OCI-LY7 (cell line): ENCODE results near the gene AMOTL1. TPM values are rescaled to one million over a fixed set of nuclear protein-coding genes. Genes with fewer than 3 reads are reported as not detected.

Experiments
- BruUV-seq: library from RNA; stranded (reverse); fragments of 400-500 nt; replicated peaks from 2 replicates; lab custom pipeline; 2021; lab: Mats Ljungman, UMichigan
- CTCF ChIA-PET: fragments of 300-600 bp; sonication (Branson Sonifier 250); formaldehyde crosslinking; loops from one replicate; lab custom pipeline; 2022; ENCODE audit warnings: antibody characterized with exemption; ENCODE audit not compliant: unreplicated experiment; lab: Charles Lee
- POLR2A ChIA-PET: fragments of 300-600 bp; sonication (Branson Sonifier 250); formaldehyde crosslinking; loops from one replicate; lab custom pipeline; 2022; ENCODE audit warnings: antibody characterized with exemption; lab: Charles Lee
- DNase-seq: peaks from one replicate; pipeline ENCODE4 v3.0.0-alpha.2; 2015; ENCODE audit warnings: low spot score
- H2AFZ ChIP-seq: fragments of 200-600 bp; sonication (generic), shearing (Covaris generic); 2 replicates; pipeline ENCODE4 v1.6.1; 2014; ENCODE audit warnings: mild to moderate bottlenecking, antibody characterized with exemption, low read length, moderate library complexity
- H3K27ac ChIP-seq: fragments of 200-600 bp; sonication (generic); 2 replicates; pipeline ENCODE4 v1.5.1; 2014; ENCODE audit warnings: mixed run types, low read depth, mild to moderate bottlenecking, moderate library complexity, low read length, inconsistent platforms; ENCODE audit not compliant: poor library complexity, severe bottlenecking
- H3K36me3 ChIP-seq: fragments of 200-600 bp; sonication (generic); 2 replicates; pipeline ENCODE4 v1.6.1; 2014; ENCODE audit warnings: mild to moderate bottlenecking, antibody characterized with exemption, low read length, moderate library complexity, mixed read lengths; ENCODE audit not compliant: insufficient read depth
- H3K4me1 ChIP-seq: fragments of 200-600 bp; sonication (generic); 2 replicates; pipeline ENCODE4 v1.5.1; 2014; ENCODE audit warnings: mild to moderate bottlenecking, low read length; ENCODE audit not compliant: insufficient read depth, poor library complexity, severe bottlenecking
- H3K4me2 ChIP-seq: fragments of 200-600 bp; sonication (generic); 2 replicates; pipeline ENCODE4 v1.6.1; 2014; ENCODE audit warnings: mild to moderate bottlenecking, low read length
- H3K4me3 ChIP-seq: fragments of 200-600 bp; sonication (generic); 2 replicates; pipeline ENCODE4 v1.5.1; 2014; ENCODE audit warnings: mild to moderate bottlenecking, low read depth, low read length; ENCODE audit not compliant: poor library complexity, severe bottlenecking
- H3K79me2 ChIP-seq: fragments of 200-600 bp; sonication (generic); 2 replicates; pipeline ENCODE4 v1.6.1; 2016; ENCODE audit warnings: low read depth, mild to moderate bottlenecking, low read length, moderate library complexity, mixed read lengths; ENCODE audit not compliant: insufficient read depth
- H3K9me2 ChIP-seq: fragments of 200-600 bp; sonication (generic); 2 replicates; pipeline ENCODE4 v1.6.1; 2016; ENCODE audit warnings: mild to moderate bottlenecking, low read length, mixed read lengths; ENCODE audit not compliant: insufficient read depth
- H3K9me3 ChIP-seq: fragments of 200-600 bp; sonication (generic); 2 replicates; pipeline ENCODE4 v1.6.1; 2014; ENCODE audit warnings: mild to moderate bottlenecking, mixed run types, low read length, mixed read lengths
- H4K20me1 ChIP-seq: fragments of 200-600 bp; sonication (generic); 2 replicates; pipeline ENCODE4 v1.6.1; 2014; ENCODE audit warnings: mild to moderate bottlenecking, antibody characterized with exemption, low read length, moderate library complexity, mixed read lengths; ENCODE audit not compliant: insufficient read depth
- CTCF ChIP-seq: fragments of 200-600 bp; sonication (generic); conservative IDR thresholded peaks from 2 replicates; pipeline ENCODE4 v1.5.1; 2014; ENCODE audit warnings: mild to moderate bottlenecking, antibody characterized with exemption, low read length, moderate library complexity, mixed read lengths
- EZH2phosphoT487 ChIP-seq: fragments of 200-600 bp; sonication (generic); IDR thresholded peaks from 2 replicates; pipeline ENCODE4 v1.6.1; 2018; ENCODE audit warnings: low read depth, borderline replicate concordance, mild to moderate bottlenecking, mixed run types, antibody characterized with exemption, low read length, moderate library complexity, mixed read lengths
- intact Hi-C: fragments of 100-400 bp; cut with micrococcal nuclease; formaldehyde crosslinking; loops from one replicate; pipeline ENCODE4 v1.10.0; 2022; ENCODE audit not compliant: unreplicated experiment
- total RNA-seq, 2 experiments: library from RNA; depleted of rRNA in 1 of 2; stranded (reverse); fragments of >200 nt in 1 of 2; shearing (Covaris generic) in 1 of 2; gene quantifications; 2 replicates each; pipeline ENCODE4 v1.2.3, GENCODE V29; 2014 to 2022

Gene AMOTL1
- total RNA-seq, 2 experiments from 2014 or later = not detected

GRCh38 chr11:94792451-94792850, 24.3 kb downstream of the AMOTL1 start:
- no peak overlapping the region for H3K4me3 ChIP-seq
- no peak overlapping the region for H3K27ac ChIP-seq
- no TSS peak for BruUV-seq
- H4K20me1 ChIP-seq = no peaks in the 10 kb centered on the region
- ChIA-PET CTCF (no interaction called here), POLR2A (no interaction called here)
- no peaks in the 10 kb centered on the region for H3K79me2 ChIP-seq
- no peaks in the 10 kb centered on the region for H3K4me1 ChIP-seq
- H3K4me2 ChIP-seq = no peak overlapping the region
- no peaks in the 10 kb centered on the region for H3K9me3 ChIP-seq
- no peak for DNase-seq
- no peaks in the 10 kb centered on the region for H3K36me3 ChIP-seq
- intact Hi-C loops = no loop called here
- H2AFZ ChIP-seq = no peak overlapping the region
- no peaks in the 10 kb centered on the region for H3K9me2 ChIP-seq
- TF ChIP-seq EZH2phosphoT487 (no peak), CTCF (no peak)

- no peaks in the 10 kb centered on the region for H3K9me2 ChIP-seq
- no peaks in the 10 kb centered on the region for H3K4me1 ChIP-seq
- H3K4me3 ChIP-seq = no peak overlapping the region
- no peak for DNase-seq
- H3K4me2 ChIP-seq = no peak overlapping the region
- H2AFZ ChIP-seq = no peak overlapping the region
- no TSS peak for BruUV-seq
- H3K79me2 ChIP-seq = no peaks in the 10 kb centered on the region
- TF ChIP-seq EZH2phosphoT487 (no peak), CTCF (no peak)
- H3K36me3 ChIP-seq = no peaks in the 10 kb centered on the region
- POLR2A ChIA-PET = no interaction called here
- CTCF ChIA-PET = no interaction called here
- H3K9me3 ChIP-seq = no peaks in the 10 kb centered on the region
- no peaks in the 10 kb centered on the region for H4K20me1 ChIP-seq
- intact Hi-C loops = no loop called here
- no peak overlapping the region for H3K27ac ChIP-seq
These were observed 24.8 kb downstream of the AMOTL1 start for GRCh38 chr11:94793002-94793401.

DNA sequence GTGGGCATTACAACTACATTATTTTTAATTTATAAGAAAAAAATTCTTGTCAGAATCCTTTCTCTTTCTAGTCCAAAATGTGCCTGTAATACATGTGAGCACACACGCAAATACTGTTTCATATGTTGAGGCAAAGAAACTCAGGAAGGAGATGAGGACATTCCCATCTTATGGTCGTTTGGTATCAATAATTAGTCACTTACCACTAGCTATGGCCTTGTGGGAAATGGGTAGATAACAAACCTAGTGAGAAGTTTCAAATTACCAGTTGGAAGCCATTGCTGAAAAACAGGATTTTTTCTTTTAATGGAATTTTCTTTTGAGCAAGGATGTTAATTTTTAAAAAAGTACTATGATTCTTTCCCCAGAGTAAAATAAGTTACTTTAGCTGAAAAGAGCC, 25.7 kb downstream of the AMOTL1 start:
- H3K27ac ChIP-seq = no peak overlapping the region
- ChIA-PET POLR2A (no interaction called here), CTCF (no interaction called here)
- intact Hi-C loops = no loop called here
- no peaks in the 10 kb centered on the region for H3K79me2 ChIP-seq
- H3K4me3 ChIP-seq = no peak overlapping the region
- no peak for DNase-seq
- no peaks in the 10 kb centered on the region for H4K20me1 ChIP-seq
- no peaks in the 10 kb centered on the region for H3K9me2 ChIP-seq
- TF ChIP-seq CTCF (no peak), EZH2phosphoT487 (no peak)
- no peaks in the 10 kb centered on the region for H3K4me1 ChIP-seq
- H3K36me3 ChIP-seq = no peaks in the 10 kb centered on the region
- no peak overlapping the region for H3K4me2 ChIP-seq
- no TSS peak for BruUV-seq
- H3K9me3 ChIP-seq = no peaks in the 10 kb centered on the region
- H2AFZ ChIP-seq = no peak overlapping the region
